T-helper 22 cell (primary cell): ENCODE results near the gene DNAJC5G.
"Not testable (repeated sequence)": the region's sequence is repeated elsewhere in the genome, so short reads cannot be mapped to it uniquely, and the experiment has no call there.

Experiments
- DNase-seq: peaks from one replicate; pipeline ENCODE4 v3.0.0-alpha.2; 2020; ENCODE audit warnings: low read depth

Gene DNAJC5G

GRCh38 chr2:27309651-27310050, 34.4 kb downstream of the DNAJC5G start:
- DNase-seq, result no peak

- DNase-seq, result no peak
Measured at GRCh38 chr2:27312152-27312551, 36.9 kb downstream of the DNAJC5G start.

- DNase-seq, result no peak
Measured at GRCh38 chr2:27313882-27314645, 38.8 kb downstream of the DNAJC5G start.

- DNase-seq, result no peak
Measured at GRCh38 chr2:27314709-27315108, 39.5 kb downstream of the DNAJC5G start.

- no peak for DNase-seq
Measured at GRCh38 chr2:27315122-27315521, 39.9 kb downstream of the DNAJC5G start.

GRCh38 chr2:27316655-27317412, 41.6 kb downstream of the DNAJC5G start:
- DNase-seq, result no peak

- DNase-seq, result not testable (repeated sequence)
Measured at GRCh38 chr2:27319839-27320238, 44.6 kb downstream of the DNAJC5G start.

GRCh38 chr2:27320958-27321543, 45.8 kb downstream of the DNAJC5G start:
- no peak for DNase-seq

- no peak for DNase-seq
Measured at GRCh38 chr2:27322301-27322765, 47.1 kb downstream of the DNAJC5G start.

GRCh38 chr2:27322766-27323595, 47.7 kb downstream of the DNAJC5G start, which contains the start of gene MPV17:
Gene MPV17, minus strand, starts transcription at chr2:27323097. Its CDS starts 580 bp downstream, at chr2:27322517.
- peak; percentile 75 for DNase-seq

- no peak for DNase-seq
Measured at GRCh38 chr2:27323596-27324285, 48.5 kb downstream of the DNAJC5G start.

- DNase-seq, result no peak
Measured at GRCh38 chr2:27324720-27325119, 49.5 kb downstream of the DNAJC5G start.
